Activated T-cell treated with anti-CD3 and anti-CD28 coated beads, Interleukin-2, amount 50 U/mL, for 48 hours (primary cell): ENCODE measurements around the gene NDOR1.
"Not testable (repeated sequence)": the region's sequence is repeated elsewhere in the genome, so short reads cannot be mapped to it uniquely, and the experiment has no call there.

Source experiments
- DNase-seq, 2 experiments: peaks; one replicate each; pipeline ENCODE4 v3.0.0-alpha.2; 2020

Gene NDOR1

GRCh38 chr9:137245450-137246421 is 40.2 kb downstream of the NDOR1 start:
- no peak for DNase-seq

- no peak for DNase-seq
Observed at GRCh38 chr9:137247135-137247915, 41.8 kb downstream of the NDOR1 start.

- DNase-seq, result no peak
Observed at GRCh38 chr9:137247916-137248175, 42.3 kb downstream of the NDOR1 start.

GRCh38 chr9:137250329-137251193 is 45.1 kb downstream of the NDOR1 start:
- DNase-seq, result no peak

GRCh38 chr9:137251194-137251461 is 45.6 kb downstream of the NDOR1 start, which contains the start of gene STPG3:
STPG3 (plus strand) TSS chr9:137251286; CDS start chr9:137251287, 1 bp downstream.
- no peak for DNase-seq

- no peak for DNase-seq
Observed at GRCh38 chr9:137251490-137252268, 46.2 kb downstream of the NDOR1 start.

- no peak for DNase-seq
Observed at GRCh38 chr9:137252555-137253506, 47.3 kb downstream of the NDOR1 start.

GRCh38 chr9:137253717-137254623 is 48.5 kb downstream of the NDOR1 start:
- no peak for DNase-seq

GRCh38 chr9:137254624-137255447 is 49.3 kb downstream of the NDOR1 start, which contains the start of gene NELFB:
NELFB (plus strand) TSS chr9:137255327.
- peak; percentile 98 for DNase-seq

GRCh38 chr9:137255448-137256114 is 50.1 kb downstream of the NDOR1 start:
- DNase-seq, result no peak

GRCh38 chr9:137256362-137256761 is 50.9 kb downstream of the NDOR1 start:
- DNase-seq, result no peak

GRCh38 chr9:137256856-137257255 is 51.4 kb downstream of the NDOR1 start:
- DNase-seq, result no peak

- not testable (repeated sequence) for DNase-seq
Observed at GRCh38 chr9:137262173-137262908, 56.8 kb downstream of the NDOR1 start.

GRCh38 chr9:137262909-137263285 is 57.4 kb downstream of the NDOR1 start:
- DNase-seq, result no peak

- no peak for DNase-seq
Observed at GRCh38 chr9:137263506-137263905, 58.0 kb downstream of the NDOR1 start.

- no peak for DNase-seq
Observed at GRCh38 chr9:137264067-137264466, 58.6 kb downstream of the NDOR1 start.

GRCh38 chr9:137265496-137266161 is 60.1 kb downstream of the NDOR1 start:
- DNase-seq, result no peak
